Measurements from ENCODE around the gene SMPD3. TPM values are rescaled to one million over a fixed set of nuclear protein-coding genes. Genes with fewer than 3 reads are reported as not detected.

Gene SMPD3
- total and polyA plus RNA-seq, 3 donors from 2014 or later: 13.3 to 23.4 (median 20.6) TPM

GRCh38 chr16:68345351-68345810 is 102.9 kb downstream of the SMPD3 start:
- intact Hi-C loops (cut with DNase I; ENCODE audit: low total_unique reads): no loop called here
- H3K4me3 ChIP-seq: no peak overlapping the region
- DNase-seq: no peak
- no peak overlapping the region for H3K27ac ChIP-seq
- no peaks in the 10 kb centered on the region for H3K9me3 ChIP-seq
- no peaks in the 10 kb centered on the region for H3K27me3 ChIP-seq
- no peaks in the 10 kb centered on the region for H3K36me3 ChIP-seq (ENCODE audit: low read depth, missing control alignments)
- TF ChIP-seq POLR2A (IDR thresholded peaks at IDR 0.05) (no peak), CTCF (IDR thresholded peaks at IDR 0.05) (no peak)
- 65 to 78% methylated on average over 11 of the region's 11 CpGs for WGBS, 2 donors
- H3K4me1 ChIP-seq: peaks cover 5% of the 10 kb centered on the region

- WGBS, 2 donors: 48 to 61% methylated on average over 11 of the region's 11 CpGs
- peaks cover 5% of the 10 kb centered on the region for H3K4me1 ChIP-seq
- no peak for TF ChIP-seq POLR2A (IDR thresholded peaks at IDR 0.05)
- TF ChIP-seq CTCF (IDR thresholded peaks at IDR 0.05): no peak
- no peaks in the 10 kb centered on the region for H3K9me3 ChIP-seq
- peak overlapping the region in 1 of 2 donors; percentile 44 for H3K27ac ChIP-seq
- intact Hi-C loops (cut with DNase I; ENCODE audit: low total_unique reads): no loop called here
- DNase-seq: peak; percentile 77
- no peak overlapping the region for H3K4me3 ChIP-seq
- no peaks in the 10 kb centered on the region for H3K27me3 ChIP-seq
- H3K36me3 ChIP-seq (ENCODE audit: low read depth, missing control alignments): no peaks in the 10 kb centered on the region
Measured at GRCh38 chr16:68344252-68344651, 104.1 kb downstream of the SMPD3 start.

- intact Hi-C loops (cut with DNase I; ENCODE audit: low total_unique reads): no loop called here
- Histone ChIP-seq H3K4me1 (peaks cover 5% of the 10 kb centered on the region), H3K27ac (peak overlapping the region in 1 of 2 donors; percentile 44), H3K27me3 (no peaks in the 10 kb centered on the region), H3K9me3 (no peaks in the 10 kb centered on the region), H3K36me3 (ENCODE audit: low read depth, missing control alignments) (no peaks in the 10 kb centered on the region), H3K4me3 (no peak overlapping the region)
- TF ChIP-seq CTCF (IDR thresholded peaks at IDR 0.05) (no peak), POLR2A (IDR thresholded peaks at IDR 0.05) (no peak)
- no peak for DNase-seq
- 74 to 87% methylated on average over 7 of the region's 7 CpGs for WGBS, 2 donors
Measured at GRCh38 chr16:68343137-68343536, 105.2 kb downstream of the SMPD3 start.

- WGBS, 2 donors: 94% methylated on average over 4 to 7 of the region's 7 CpGs
- Histone ChIP-seq H3K27me3 (no peaks in the 10 kb centered on the region), H3K9me3 (no peaks in the 10 kb centered on the region), H3K27ac (no peak overlapping the region), H3K36me3 (ENCODE audit: low read depth, missing control alignments) (no peaks in the 10 kb centered on the region), H3K4me3 (no peak overlapping the region), H3K4me1 (peaks cover 5% of the 10 kb centered on the region)
- TF ChIP-seq CTCF (IDR thresholded peaks at IDR 0.05): no peak
- no peak for TF ChIP-seq POLR2A (IDR thresholded peaks at IDR 0.05)
- intact Hi-C loops (cut with DNase I; ENCODE audit: low total_unique reads): no loop called here
- DNase-seq: no peak
Measured at GRCh38 chr16:68342620-68343019, 105.7 kb downstream of the SMPD3 start.

- intact Hi-C loops (cut with DNase I; ENCODE audit: low total_unique reads): no loop called here
- peaks cover 5% of the 10 kb centered on the region for H3K4me1 ChIP-seq
- no peaks in the 10 kb centered on the region for H3K27me3 ChIP-seq
- 92 to 93% methylated on average over 12 to 13 of the region's 13 CpGs for WGBS, 2 donors
- no peak for TF ChIP-seq CTCF (IDR thresholded peaks at IDR 0.05)
- H3K9me3 ChIP-seq: no peaks in the 10 kb centered on the region
- no peak for DNase-seq
- H3K4me3 ChIP-seq: no peak overlapping the region
- no peaks in the 10 kb centered on the region for H3K36me3 ChIP-seq (ENCODE audit: low read depth, missing control alignments)
- H3K27ac ChIP-seq: no peak overlapping the region
Measured at GRCh38 chr16:68339214-68339613, 109.1 kb downstream of the SMPD3 start.
